OCI-LY3 (cell line): ENCODE measurements around the gene STX1A.

Experiments used
- EZH2phosphoT487 ChIP-seq: fragments of 200-600 bp; shearing (Covaris generic); IDR thresholded peaks from 2 replicates; pipeline ENCODE4 v1.6.1; 2018; ENCODE audit warnings: antibody characterized with exemption, mixed run types, low read depth
- TF ChIP-seq, protein P1 (sequence below): fragments of 200-600, 300-600 bp; sonication (generic); IDR thresholded peaks from 2 replicates; pipeline ENCODE4 v1.5.1; 2014; ENCODE audit warnings: antibody characterized with exemption, low read length, low read depth

DNA sequence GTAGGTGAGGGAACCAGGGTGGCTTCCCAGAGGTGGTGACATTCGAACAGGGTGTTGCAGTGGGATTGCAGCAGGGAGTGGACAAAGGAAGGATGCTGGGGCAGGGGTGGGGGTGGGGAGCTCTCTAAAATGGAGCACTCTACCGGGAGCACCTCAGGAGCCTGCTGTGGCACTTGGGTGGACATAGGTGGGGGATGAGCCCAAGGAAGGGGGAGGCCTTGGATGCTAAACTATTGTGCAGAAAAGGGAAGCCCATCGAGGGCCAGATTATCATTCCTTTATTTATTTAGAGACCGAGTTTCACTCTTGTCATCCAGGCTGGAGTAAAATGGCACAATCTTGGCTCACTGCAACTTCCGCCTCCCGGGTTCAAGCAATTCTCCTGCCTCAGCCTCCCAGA, 3.3 kb upstream of the STX1A start:
- TF ChIP-seq, protein P1, sequence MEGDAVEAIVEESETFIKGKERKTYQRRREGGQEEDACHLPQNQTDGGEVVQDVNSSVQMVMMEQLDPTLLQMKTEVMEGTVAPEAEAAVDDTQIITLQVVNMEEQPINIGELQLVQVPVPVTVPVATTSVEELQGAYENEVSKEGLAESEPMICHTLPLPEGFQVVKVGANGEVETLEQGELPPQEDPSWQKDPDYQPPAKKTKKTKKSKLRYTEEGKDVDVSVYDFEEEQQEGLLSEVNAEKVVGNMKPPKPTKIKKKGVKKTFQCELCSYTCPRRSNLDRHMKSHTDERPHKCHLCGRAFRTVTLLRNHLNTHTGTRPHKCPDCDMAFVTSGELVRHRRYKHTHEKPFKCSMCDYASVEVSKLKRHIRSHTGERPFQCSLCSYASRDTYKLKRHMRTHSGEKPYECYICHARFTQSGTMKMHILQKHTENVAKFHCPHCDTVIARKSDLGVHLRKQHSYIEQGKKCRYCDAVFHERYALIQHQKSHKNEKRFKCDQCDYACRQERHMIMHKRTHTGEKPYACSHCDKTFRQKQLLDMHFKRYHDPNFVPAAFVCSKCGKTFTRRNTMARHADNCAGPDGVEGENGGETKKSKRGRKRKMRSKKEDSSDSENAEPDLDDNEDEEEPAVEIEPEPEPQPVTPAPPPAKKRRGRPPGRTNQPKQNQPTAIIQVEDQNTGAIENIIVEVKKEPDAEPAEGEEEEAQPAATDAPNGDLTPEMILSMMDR, result no peak
- no peak for TF ChIP-seq EZH2phosphoT487
